Occipital lobe (tissue), 2 donors: Measurements from ENCODE around the gene ATG5. TPM values are rescaled to one million over a fixed set of nuclear protein-coding genes. Genes with fewer than 3 reads are reported as not detected.

Source experiments
- DNase-seq: peaks from one replicate; lab custom pipeline; 2025; lab: John Stamatoyannopoulos, UW
- total RNA-seq: library from RNA; depleted of rRNA; stranded (reverse); fragments of >200 nt; gene quantifications from one replicate; pipeline ENCODE4 v1.2.3, GENCODE V29; 2014

The ATG5 gene
- total RNA-seq, 1 donor from 2014 or later, result 76.1 TPM

GRCh38 chr6:106223300-106223930, 102.1 kb downstream of the ATG5 start:
- DNase-seq, result peak; percentile 3

- no peak for DNase-seq
These were observed 105.1 kb downstream of the ATG5 start for GRCh38 chr6:106220485-106220884.

- DNase-seq, result no peak
These were observed 109.0 kb downstream of the ATG5 start for GRCh38 chr6:106216527-106216926.

- DNase-seq, result no peak
These were observed 110.0 kb downstream of the ATG5 start for GRCh38 chr6:106215608-106216007.

GRCh38 chr6:106214531-106214930, 111.0 kb downstream of the ATG5 start:
- no peak for DNase-seq

GRCh38 chr6:106213660-106214289, 111.8 kb downstream of the ATG5 start:
- no peak for DNase-seq

GRCh38 chr6:106212576-106212975, 113.0 kb downstream of the ATG5 start:
- DNase-seq, result no peak

- no peak for DNase-seq
These were observed 118.7 kb downstream of the ATG5 start for GRCh38 chr6:106206905-106207304.

GRCh38 chr6:106204961-106205360, 120.6 kb downstream of the ATG5 start:
- DNase-seq, result no peak

- DNase-seq, result no peak
These were observed 125.6 kb downstream of the ATG5 start for GRCh38 chr6:106199998-106200397.

GRCh38 chr6:106199331-106199730, 126.2 kb downstream of the ATG5 start:
- no peak for DNase-seq

- DNase-seq, result no peak
These were observed 128.1 kb downstream of the ATG5 start for GRCh38 chr6:106197441-106197840.

- DNase-seq, result no peak
These were observed 130.3 kb downstream of the ATG5 start for GRCh38 chr6:106194949-106195921.

GRCh38 chr6:106192824-106193223, 132.7 kb downstream of the ATG5 start:
- DNase-seq, result no peak

GRCh38 chr6:106188104-106188794, 137.3 kb downstream of the ATG5 start:
- no peak for DNase-seq

- DNase-seq, result no peak
These were observed 138.1 kb downstream of the ATG5 start for GRCh38 chr6:106187424-106187982.

GRCh38 chr6:106186714-106187113, 138.8 kb downstream of the ATG5 start:
- no peak for DNase-seq

GRCh38 chr6:106186172-106186571, 139.4 kb downstream of the ATG5 start:
- DNase-seq, result no peak

GRCh38 chr6:106185615-106186014, 139.9 kb downstream of the ATG5 start:
- no peak for DNase-seq

GRCh38 chr6:106184629-106185028, 140.9 kb downstream of the ATG5 start:
- no peak for DNase-seq

GRCh38 chr6:106183430-106183829, 142.1 kb downstream of the ATG5 start:
- no peak for DNase-seq
